OCI-M1 (cell line): ENCODE measurements around the gene CALCOCO2.
"Not testable (repeated sequence)": the region's sequence is repeated elsewhere in the genome, so short reads cannot be mapped to it uniquely, and the experiment has no call there.

Experiments
- DNase-seq: peaks from one replicate; lab custom pipeline; 2025; lab: John Stamatoyannopoulos, UW

Gene CALCOCO2

GRCh38 chr17:48825446-48826381 lies 5.1 kb upstream of the CALCOCO2 start:
- DNase-seq = peak; percentile 89

GRCh38 chr17:48831549-48831883 lies 681 bp downstream of the CALCOCO2 start:
- DNase-seq = no peak

GRCh38 chr17:48834973-48835372 lies 4.1 kb downstream of the CALCOCO2 start:
- no peak for DNase-seq

GRCh38 chr17:48835971-48836370 lies 5.1 kb downstream of the CALCOCO2 start:
- DNase-seq = no peak

- DNase-seq = peak; percentile 78
Observed at GRCh38 chr17:48837458-48837857, 6.6 kb downstream of the CALCOCO2 start.

GRCh38 chr17:48840441-48840840 lies 9.6 kb downstream of the CALCOCO2 start:
- no peak for DNase-seq

DNA sequence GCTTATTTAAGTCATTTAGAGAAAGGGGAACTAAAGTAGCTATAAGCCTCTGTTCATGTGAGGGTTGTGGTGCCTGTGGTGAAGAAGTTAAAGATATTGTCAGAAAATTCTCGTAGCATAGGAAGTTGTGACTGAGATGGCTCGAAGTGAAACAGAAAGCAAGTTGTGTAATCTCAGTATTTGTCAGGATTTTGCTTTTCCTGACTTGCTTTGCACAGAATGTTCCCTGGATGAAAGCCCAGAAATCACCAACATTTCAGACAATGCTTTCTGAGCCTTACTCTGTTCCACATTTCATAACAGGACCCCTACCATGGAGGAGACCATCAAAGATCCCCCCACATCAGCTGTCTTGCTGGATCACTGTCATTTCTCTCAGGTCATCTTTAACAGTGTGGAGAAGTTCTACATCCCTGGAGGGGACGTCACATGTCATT lies 10.6 kb downstream of the CALCOCO2 start:
- DNase-seq = peak; percentile 94

- no peak for DNase-seq
Observed at GRCh38 chr17:48842746-48843145, 11.9 kb downstream of the CALCOCO2 start.

DNA sequence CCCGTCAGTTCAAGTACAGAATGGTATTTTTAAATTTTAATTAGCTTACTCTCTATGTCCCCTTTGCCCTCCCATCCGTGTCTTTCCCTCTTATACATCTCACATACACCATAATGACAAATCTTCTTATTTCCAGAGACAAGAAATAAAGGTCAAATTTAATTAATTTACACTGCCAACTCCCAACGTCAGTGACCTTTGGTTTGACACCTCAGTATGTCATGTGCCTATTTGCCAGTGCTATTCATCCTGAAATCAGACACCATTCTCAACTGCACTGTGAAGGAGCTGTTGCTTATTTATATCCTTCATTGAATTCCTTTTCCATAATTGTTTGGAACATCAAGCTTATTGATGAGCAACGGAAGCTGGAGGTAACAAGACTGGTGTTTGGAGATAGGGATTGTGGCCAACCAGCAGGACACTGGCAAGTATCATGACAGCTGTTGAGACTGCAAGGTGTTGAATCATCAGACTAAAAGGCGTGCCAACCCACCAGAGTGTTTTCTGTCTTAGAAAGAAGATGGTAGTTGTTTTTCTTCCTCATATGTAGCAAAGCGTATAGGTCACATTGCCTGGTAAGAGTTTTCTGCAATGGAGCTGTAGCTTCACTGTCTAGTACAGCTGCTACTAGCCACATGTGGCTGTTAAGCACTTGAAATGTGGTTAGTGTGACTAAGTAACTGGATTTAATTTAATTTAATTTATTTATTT lies 12.5 kb downstream of the CALCOCO2 start:
- no peak for DNase-seq

DNA sequence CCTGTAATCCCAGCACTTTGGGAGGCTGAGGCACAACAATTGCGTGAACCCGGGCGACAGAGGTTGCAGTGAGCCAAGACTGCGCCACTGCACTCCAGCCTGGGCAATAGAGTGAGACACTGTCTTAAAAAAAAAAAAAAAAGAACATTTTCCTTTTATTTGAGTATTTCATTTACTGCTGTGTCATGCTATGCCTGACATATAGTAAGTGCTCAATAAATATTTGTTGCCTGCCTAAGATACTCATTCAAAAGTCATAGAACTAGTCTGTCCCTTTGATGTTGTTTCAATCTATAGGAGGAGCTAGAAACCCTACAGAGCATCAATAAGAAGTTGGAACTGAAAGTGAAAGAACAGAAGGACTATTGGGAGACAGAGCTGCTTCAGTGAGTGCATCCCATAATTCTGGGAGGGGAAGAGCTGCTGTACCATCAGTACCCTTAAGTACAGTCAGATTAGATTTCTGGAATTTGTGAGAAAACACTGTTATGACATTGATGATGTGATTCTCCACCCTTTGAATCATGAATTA lies 20.0 kb downstream of the CALCOCO2 start:
- DNase-seq = peak; percentile 58

DNA sequence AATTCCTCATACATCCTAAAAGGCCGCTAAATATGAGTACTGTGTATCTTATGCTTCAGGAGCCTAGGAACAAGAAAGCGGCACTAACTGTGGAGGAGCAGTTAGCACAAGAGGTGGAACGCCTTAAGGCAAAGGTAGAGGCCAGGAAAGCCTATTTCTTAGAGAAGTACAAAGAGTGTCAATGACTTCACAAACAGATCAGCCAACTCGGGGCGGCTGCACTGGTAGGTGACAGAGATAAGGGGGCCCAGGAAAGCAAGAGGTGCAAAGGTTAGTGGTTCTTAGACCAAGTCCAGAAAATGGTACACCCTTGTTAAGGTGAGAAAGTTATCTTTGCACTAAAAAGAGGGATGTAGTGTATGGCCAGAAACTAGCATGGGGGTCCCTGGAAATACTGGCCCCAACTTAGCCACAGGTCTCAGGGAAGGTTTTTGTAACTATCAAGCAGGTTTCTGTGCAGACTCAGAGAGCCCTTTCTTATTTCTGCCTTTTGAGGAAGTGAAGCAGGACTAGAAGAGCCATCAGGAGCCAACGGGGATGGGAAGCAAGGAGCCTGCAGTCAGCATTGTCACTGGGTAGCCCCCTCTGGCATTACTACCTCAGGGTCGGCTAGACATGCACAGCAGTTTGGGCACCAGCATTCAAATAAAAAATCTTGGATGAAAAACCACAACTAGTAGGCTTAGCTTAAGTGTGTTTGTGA lies 24.1 kb downstream of the CALCOCO2 start:
- DNase-seq = no peak

GRCh38 chr17:48856122-48856821 lies 25.4 kb downstream of the CALCOCO2 start:
- peak; percentile 29 for DNase-seq

DNA sequence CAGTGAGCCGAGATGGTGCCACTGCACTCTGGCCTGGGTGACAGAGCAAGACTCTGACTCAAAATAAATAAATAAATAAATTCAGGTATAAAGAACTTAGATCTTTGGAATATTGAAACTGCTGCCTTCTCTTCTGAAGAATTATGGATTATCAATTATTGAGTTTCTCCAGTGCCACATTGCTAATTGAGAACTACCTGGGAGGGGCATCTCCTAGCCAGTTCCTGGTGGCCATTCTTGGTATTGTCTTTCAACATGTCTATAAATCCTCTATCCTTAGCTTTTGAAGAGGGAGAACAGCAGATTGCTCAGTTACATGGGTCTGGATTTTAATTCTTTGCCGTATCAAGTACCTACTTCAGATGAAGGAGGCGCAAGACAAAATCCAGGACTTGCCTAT lies 29.2 kb downstream of the CALCOCO2 start:
- DNase-seq = no peak

DNA sequence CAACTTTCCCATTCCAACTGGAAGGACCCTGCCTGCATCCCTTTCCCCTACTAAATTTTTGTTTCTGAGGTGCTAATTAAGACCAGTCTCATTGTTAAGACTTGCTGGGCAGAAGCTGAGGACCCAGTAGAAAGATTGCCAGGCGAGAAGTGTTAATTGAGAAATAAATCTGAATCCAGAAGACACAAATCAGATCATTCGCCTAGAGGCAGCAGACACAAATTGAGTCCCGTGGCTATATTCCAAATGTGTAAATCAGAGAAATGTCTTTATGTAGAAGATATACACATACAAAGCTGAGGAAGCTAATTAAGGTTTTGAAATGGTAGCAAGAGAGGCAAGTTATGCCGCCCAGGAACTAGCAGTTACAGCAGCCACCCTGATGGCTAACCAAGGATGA lies 29.6 kb downstream of the CALCOCO2 start:
- no peak for DNase-seq

DNA sequence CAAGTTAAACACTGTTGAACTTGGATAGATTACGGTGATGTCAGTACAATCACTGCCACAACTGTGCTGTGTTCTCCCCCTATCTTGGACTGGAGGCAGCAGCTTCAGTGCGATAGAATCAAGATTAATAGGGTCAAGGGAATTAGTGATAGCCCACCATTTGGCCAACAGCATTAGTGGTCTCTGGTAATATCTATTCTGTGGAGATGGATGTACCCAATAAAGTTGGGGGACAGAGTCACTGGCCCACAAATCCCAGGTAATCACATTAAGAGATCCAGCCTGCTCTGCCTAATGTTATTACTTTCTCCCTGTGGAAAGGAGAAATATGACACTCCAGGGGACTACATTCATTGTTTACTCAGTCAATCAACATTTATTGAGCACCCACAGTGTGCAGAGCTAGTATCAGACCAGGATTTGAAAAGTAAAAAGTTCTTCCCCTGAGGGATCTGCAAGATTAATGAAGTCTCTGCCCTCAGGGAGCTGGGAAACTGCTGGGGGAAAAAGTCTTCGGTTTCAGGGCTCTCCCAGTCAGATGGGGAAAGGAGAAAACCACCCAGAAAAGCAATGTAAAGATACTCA lies 38.2 kb downstream of the CALCOCO2 start:
- no peak for DNase-seq

GRCh38 chr17:48869821-48870318 lies 39.0 kb downstream of the CALCOCO2 start:
- DNase-seq = no peak

DNA sequence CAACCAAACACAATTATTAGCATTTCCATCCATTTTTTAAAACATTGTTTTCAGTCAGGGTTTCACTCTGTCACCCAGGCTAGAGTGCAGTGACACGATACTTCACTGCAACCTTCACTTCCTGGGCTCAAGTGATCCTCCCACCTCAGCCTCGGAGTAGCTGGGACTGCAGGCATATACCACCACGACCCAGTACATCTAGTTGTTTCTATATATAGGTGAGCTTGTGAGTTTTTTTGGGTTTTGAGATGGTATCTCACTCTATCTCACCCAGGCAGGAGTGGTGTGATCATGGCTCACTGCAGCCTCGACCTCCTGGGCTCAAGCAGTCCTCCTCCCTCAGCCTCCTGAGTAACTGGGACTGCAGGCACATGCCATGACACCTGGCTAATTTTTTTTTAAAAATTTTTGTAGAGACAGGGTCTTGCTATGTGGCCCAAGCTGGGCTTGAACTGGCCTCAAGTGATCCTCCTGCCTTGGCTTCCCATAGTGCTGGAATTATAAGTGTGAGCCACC lies 40.3 kb downstream of the CALCOCO2 start:
- DNase-seq = peak; percentile 27

GRCh38 chr17:48871551-48872351 lies 40.9 kb downstream of the CALCOCO2 start:
- no peak for DNase-seq

DNA sequence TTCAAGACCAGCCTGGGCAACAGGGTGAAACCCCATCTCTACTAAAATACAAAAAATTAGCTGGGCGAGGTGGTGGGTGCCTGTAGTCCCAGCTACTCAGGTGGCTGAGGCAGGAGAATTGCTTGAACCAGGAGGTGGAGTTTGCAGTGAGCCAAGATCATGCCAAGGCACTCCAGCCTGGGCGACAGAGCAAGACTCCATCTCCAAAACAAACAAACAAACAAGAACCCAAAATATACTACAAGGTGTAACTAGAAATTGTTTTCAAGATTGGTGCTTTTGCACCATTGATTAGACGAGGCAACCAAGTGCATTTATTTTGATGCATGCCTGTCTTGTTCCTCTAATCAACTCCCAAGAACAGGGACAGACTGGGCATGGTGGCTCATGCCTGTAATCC lies 41.6 kb downstream of the CALCOCO2 start:
- DNase-seq = not testable (repeated sequence)

DNA sequence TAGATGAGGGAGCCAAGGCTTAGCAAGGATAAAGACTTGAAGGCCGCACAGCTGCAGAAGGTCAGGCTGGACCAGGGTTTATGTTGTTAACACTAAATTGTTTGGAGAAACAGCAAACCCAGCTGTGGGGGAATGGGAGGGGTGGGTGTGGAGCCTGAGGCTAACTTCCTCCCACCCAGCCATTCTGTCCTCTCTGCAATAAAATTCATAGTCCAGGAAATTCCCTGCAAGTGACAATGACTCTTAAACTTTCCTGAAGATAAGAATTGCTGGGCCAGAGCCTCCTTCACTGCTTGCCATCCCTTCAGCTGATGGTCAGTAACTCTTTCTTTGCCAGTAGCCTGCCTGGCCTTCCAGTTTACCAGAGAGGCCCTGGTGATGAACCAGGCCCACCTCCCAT lies 42.4 kb downstream of the CALCOCO2 start:
- DNase-seq = no peak
